LNCaP clone FGC (cell line): ENCODE measurements around the gene AATF.

Source experiments
- DNase-seq: peaks from one replicate; pipeline ENCODE4 v3.0.0-alpha.2; 2011; ENCODE audit warnings: low read depth
- H3K4me3 ChIP-seq: 2 replicates; pipeline ENCODE4 v1.5.1; 2011; ENCODE audit warnings: mild to moderate bottlenecking, low read depth, low read length, control low read depth
- TF ChIP-seq, protein P1 (sequence below): IDR thresholded peaks from 2 replicates; pipeline ENCODE4 v1.5.1; 2012; ENCODE audit warnings: mild to moderate bottlenecking; ENCODE audit not compliant: control insufficient read depth, insufficient read depth; ENCODE audit errors: extremely low read depth

AATF gene

DNA sequence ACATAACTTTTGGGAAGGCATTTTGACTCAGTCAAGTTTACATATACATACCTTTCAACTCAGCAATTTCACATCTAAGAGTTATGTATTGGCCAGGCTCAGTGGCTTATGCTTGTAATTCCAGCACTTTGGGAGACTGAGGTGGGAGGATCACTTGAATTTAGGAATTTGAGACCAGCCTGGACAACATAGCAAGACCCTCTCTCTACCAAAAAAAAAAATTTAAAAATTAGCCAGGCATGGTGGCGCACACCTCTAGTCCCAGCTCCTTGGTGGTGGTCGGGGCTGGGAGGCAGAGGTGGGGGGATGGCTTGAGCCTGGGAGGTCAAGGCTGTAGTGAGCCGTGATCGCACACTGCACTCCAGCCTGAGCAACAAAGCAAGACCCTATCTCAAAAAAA, 79.3 kb downstream of the AATF start:
- H3K4me3 ChIP-seq, result no peak overlapping the region
- no peak for DNase-seq
- TF ChIP-seq, protein P1, sequence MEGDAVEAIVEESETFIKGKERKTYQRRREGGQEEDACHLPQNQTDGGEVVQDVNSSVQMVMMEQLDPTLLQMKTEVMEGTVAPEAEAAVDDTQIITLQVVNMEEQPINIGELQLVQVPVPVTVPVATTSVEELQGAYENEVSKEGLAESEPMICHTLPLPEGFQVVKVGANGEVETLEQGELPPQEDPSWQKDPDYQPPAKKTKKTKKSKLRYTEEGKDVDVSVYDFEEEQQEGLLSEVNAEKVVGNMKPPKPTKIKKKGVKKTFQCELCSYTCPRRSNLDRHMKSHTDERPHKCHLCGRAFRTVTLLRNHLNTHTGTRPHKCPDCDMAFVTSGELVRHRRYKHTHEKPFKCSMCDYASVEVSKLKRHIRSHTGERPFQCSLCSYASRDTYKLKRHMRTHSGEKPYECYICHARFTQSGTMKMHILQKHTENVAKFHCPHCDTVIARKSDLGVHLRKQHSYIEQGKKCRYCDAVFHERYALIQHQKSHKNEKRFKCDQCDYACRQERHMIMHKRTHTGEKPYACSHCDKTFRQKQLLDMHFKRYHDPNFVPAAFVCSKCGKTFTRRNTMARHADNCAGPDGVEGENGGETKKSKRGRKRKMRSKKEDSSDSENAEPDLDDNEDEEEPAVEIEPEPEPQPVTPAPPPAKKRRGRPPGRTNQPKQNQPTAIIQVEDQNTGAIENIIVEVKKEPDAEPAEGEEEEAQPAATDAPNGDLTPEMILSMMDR, result no peak

DNA sequence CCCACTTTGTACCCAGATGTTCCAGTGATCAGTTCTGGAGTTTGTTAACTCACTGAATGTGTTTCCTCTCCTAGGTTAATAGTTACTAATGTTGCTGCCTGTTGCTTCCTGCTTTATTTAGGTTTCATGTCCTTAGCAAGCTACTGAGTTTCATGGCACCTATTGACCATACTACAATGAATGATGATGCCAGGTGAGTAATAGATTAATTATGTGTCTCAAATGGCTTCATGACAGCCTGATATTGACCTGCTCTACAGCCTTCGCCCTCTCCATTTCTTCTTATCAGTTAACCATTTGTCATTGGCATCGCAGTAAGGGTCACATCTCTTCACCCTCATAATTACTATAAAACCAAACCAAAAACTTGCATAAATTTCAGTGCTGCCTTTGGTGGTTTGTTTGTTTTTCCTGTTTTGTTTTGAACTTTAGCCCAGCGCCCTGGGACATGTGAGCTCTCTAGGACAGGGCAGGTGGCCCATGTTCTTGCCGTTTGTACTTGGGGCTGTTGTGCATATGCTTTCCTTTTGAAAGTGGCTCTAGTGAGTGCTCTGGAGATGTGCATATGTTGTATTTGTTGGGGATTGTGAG, 82.8 kb downstream of the AATF start:
- H3K4me3 ChIP-seq, result no peak overlapping the region
- TF ChIP-seq, protein P1, result no peak
- no peak for DNase-seq

DNA sequence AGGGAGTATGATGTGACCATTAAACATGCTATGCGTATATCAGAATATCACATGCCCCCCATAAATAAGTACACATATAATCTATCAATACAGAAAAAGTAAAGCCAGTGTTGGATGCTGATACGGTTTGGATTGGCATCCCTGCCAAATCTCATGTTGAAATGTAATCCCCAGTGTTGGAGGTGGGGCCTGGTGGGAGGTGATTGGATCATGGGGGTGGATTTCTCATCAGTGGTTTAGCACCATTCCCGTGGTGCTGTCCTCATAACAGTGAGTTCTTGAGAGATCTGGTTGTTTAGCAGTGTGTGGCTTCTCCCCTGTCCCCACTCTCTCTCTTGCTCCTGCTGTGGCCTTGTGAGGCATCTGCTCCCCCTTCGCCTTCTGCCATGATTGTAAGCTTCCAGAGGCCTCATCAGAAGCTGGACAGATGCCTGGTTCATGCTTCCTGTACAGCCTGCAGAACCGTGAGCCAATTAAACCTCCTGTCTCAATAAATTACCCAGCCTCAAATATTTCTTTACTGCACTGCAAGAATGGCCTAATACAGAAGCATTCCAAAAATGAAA, 88.9 kb downstream of the AATF start:
- TF ChIP-seq, protein P1, result no peak
- no peak for DNase-seq
- no peak overlapping the region for H3K4me3 ChIP-seq

DNA sequence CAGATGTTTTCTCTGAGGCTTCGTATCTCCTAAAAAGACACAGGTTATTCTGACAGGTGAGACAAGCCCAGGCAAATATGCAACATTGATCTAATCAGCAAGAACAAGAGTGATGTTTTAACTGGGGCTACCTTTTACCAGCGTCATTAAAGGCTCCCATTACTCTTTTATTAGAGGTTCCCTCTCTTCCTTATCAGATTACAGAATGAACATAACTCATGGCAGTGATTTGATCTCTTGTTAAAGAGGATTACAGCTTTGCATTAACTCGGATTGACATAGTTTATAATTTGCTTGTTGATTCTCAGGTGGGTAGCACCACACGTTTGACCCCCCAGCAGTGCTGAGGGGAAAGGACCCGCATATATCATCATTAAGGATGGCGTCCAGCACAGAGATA, 90.5 kb downstream of the AATF start:
- DNase-seq, result peak; percentile 76
- TF ChIP-seq, protein P1, result no peak
- no peak overlapping the region for H3K4me3 ChIP-seq

DNA sequence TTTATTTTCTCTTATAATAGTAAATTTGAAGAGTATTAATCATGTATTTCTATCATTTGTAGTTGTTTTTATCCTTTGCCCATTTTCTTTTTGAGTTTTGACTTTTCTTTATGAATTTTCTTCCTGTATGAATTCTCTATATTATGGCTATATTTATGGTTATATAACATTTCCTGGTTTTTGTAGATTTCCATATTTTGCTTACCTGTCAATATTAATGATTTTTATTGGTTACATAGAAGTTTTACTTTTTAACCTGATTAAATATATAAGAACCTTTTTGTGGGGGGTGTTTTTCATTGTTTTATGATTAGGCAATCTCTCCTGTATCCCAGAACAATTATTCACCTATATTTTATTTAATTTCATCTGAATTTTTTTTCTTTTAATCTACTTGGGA, 93.2 kb downstream of the AATF start:
- TF ChIP-seq, protein P1, result no peak
- no peak for DNase-seq
- H3K4me3 ChIP-seq, result no peak overlapping the region

DNA sequence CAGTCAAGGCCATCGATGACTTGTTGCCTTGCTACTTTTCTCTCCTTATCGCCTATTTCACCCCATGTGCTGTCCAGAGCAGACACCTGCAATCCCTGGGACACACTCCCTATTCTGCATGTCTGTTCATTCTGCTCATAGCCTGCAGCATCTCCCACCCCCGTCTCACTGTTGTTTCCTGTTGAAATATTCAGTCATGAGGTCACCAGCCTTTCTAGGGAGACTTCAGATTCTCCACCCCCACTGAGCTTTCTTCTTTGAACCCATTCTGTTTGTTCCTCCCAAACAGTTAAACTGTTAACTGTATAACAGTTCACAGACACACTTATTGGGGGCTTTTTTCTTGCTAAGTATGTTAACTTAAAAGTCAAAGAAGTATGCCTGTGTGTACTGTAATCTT, 94.4 kb downstream of the AATF start:
- TF ChIP-seq, protein P1, result no peak
- no peak overlapping the region for H3K4me3 ChIP-seq
- DNase-seq, result no peak

DNA sequence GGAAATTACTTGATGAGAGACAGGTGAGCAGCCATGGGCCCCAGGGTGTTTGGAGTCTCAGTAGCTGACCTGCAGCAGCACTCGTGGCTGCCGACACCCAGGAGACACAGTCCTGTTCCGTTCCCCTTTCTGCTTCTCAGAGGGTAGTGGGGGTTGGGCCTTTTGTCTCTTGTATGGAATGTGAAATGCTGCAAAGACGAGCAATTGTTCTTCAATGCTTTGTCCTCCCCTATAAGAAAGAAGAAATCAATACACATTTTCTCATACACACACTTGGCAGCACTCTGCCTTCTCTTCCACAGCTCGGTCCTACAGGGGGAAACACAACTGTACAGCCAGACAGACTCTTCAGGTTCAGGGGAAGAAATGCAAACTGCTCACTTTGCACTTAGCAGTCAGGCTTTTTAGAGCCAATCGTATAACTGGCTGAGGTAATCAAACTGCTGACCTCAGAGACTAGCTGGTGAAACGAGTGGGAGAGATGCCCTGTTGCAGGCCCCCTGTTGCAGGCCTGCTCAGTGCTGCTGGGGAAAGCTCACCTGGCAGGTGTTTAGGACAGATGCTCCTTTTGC, 96.7 kb downstream of the AATF start:
- TF ChIP-seq, protein P1, result no peak
- DNase-seq, result no peak
- no peak overlapping the region for H3K4me3 ChIP-seq
